ENCODE data around the gene TBC1D5.

DNA sequence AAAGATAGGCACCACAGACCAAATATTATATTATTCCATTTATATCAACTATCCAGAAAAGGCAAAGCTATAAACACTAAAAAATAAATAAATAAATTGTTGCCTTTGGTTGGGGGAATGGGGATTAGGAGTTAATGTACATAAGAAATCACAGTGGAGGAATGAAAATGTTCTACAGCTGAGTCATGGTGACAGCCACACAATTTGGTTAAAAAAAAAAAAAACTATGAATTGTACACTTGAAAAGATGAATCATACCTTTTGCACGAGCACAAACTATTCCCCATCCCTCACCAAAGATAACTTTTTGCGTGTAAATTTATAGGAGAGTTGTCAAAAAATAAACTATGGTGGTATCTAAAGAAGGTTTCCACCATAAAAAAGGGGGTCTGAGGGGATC lies 103.2 kb downstream of the TBC1D5 start:
- no peak for TF ChIP-seq EZH2 (IDR thresholded peaks at IDR 0.05; ENCODE audit: borderline replicate concordance, low read length)
- TF ChIP-seq, protein P1, sequence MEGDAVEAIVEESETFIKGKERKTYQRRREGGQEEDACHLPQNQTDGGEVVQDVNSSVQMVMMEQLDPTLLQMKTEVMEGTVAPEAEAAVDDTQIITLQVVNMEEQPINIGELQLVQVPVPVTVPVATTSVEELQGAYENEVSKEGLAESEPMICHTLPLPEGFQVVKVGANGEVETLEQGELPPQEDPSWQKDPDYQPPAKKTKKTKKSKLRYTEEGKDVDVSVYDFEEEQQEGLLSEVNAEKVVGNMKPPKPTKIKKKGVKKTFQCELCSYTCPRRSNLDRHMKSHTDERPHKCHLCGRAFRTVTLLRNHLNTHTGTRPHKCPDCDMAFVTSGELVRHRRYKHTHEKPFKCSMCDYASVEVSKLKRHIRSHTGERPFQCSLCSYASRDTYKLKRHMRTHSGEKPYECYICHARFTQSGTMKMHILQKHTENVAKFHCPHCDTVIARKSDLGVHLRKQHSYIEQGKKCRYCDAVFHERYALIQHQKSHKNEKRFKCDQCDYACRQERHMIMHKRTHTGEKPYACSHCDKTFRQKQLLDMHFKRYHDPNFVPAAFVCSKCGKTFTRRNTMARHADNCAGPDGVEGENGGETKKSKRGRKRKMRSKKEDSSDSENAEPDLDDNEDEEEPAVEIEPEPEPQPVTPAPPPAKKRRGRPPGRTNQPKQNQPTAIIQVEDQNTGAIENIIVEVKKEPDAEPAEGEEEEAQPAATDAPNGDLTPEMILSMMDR (conservative IDR thresholded peaks at IDR 0.05 in 1 of 2, IDR thresholded peaks at IDR 0.05 in 1 of 2; ENCODE audit: extremely low read depth in 1 of 2, insufficient read depth in 1 of 2, low read depth in 1 of 2, low read length in 2 of 2), result no peak

Data from mammary epithelial cell (primary cell).